ELR (cell line): ENCODE measurements around the gene TFCP2.

ENCODE experiments used
- DNase-seq: peaks from one replicate; pipeline ENCODE4 v3.0.0-alpha.2; 2015; ENCODE audit warnings: low read depth

TFCP2 gene

GRCh38 chr12:51150777-51151176 is 22.2 kb downstream of the TFCP2 start:
- DNase-seq: no peak

- DNase-seq: no peak
Observed at GRCh38 chr12:51147309-51147708, 25.6 kb downstream of the TFCP2 start.

GRCh38 chr12:51139292-51139844 is 33.6 kb downstream of the TFCP2 start:
- no peak for DNase-seq

- DNase-seq: no peak
Observed at GRCh38 chr12:51132693-51133092, 40.2 kb downstream of the TFCP2 start.

- no peak for DNase-seq
Observed at GRCh38 chr12:51131745-51132521, 41.0 kb downstream of the TFCP2 start.

GRCh38 chr12:51128919-51129318 is 44.0 kb downstream of the TFCP2 start:
- DNase-seq: no peak

GRCh38 chr12:51127050-51127729 is 45.7 kb downstream of the TFCP2 start:
- peak; percentile 15 for DNase-seq

- no peak for DNase-seq
Observed at GRCh38 chr12:51126297-51126696, 46.6 kb downstream of the TFCP2 start.

GRCh38 chr12:51124504-51124903 is 48.4 kb downstream of the TFCP2 start:
- DNase-seq: no peak

- DNase-seq: no peak
Observed at GRCh38 chr12:51122844-51123243, 50.1 kb downstream of the TFCP2 start.

- peak; percentile 87 for DNase-seq
Observed at GRCh38 chr12:51118706-51119105, 54.2 kb downstream of the TFCP2 start.

- no peak for DNase-seq
Observed at GRCh38 chr12:51115533-51115932, 57.4 kb downstream of the TFCP2 start.

GRCh38 chr12:51108136-51108535 is 64.8 kb downstream of the TFCP2 start:
- no peak for DNase-seq

- no peak for DNase-seq
Observed at GRCh38 chr12:51103977-51104376, 69.0 kb downstream of the TFCP2 start.

- DNase-seq: no peak
Observed at GRCh38 chr12:51098611-51099010, 74.3 kb downstream of the TFCP2 start.

- DNase-seq: no peak
Observed at GRCh38 chr12:51090705-51091229, 82.2 kb downstream of the TFCP2 start.

GRCh38 chr12:51087818-51088217 is 85.1 kb downstream of the TFCP2 start:
- DNase-seq: no peak

GRCh38 chr12:51086933-51087332 is 86.0 kb downstream of the TFCP2 start:
- DNase-seq: no peak

GRCh38 chr12:51085757-51086156 is 87.2 kb downstream of the TFCP2 start:
- DNase-seq: no peak

- peak; percentile 97 for DNase-seq
Observed at GRCh38 chr12:51083126-51083833, 89.7 kb downstream of the TFCP2 start, which contains the start of gene CSRNP2. CSRNP2 (minus strand) TSS chr12:51083596; CDS start chr12:51076561, 7,035 bp downstream.

- peak; percentile 60 for DNase-seq
Observed at GRCh38 chr12:51082561-51083125, 90.3 kb downstream of the TFCP2 start.

- DNase-seq: no peak
Observed at GRCh38 chr12:51081421-51081820, 91.5 kb downstream of the TFCP2 start.
